ENCODE measurements around the gene APOM. TPM values are rescaled to one million over a fixed set of nuclear protein-coding genes. Genes with fewer than 3 reads are reported as not detected.

Gene APOM
- total RNA-seq, result 2.3 and 2.4 TPM in 2 replicates

DNA sequence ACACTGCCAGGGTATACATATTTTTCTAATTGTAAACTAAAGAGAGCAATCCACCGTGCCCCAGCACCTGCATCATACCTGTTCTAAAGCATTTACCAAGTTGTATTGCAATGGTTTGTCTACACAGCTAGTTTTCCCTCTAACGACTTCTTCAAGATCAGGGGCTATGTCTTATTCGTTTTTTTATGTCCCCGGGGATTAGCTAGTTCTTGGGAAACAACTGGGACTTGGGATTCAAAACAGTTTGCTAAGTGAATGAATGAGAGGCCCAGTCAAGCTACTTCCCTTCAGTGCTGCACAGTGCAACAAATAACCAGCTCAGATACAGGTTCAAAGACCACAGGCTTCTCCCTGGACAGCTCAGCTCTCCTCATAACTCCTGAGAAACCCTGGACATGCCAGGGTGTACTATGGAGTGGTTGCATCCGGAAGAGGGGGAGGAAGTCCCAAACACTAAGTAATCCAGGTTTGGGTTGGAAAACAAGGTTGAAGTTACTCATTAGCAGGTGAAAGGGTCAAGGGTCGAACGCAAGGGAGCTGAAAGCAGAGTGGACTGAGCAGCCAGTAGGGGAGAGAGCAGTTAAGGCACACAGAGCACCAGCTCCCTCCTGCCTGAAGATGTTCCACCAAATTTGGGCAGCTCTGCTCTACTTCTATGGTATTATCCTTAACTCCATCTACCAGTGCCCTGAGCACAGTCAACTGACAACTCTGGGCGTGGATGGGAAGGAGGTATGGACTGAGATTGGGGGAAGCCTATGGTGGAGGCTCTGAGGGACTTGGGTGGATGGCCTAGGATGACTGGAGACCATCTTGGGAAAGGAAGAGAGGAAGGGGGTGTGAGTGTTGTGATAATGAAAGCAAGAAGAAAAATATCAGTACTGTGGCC, at the start of gene APOM:
TSS of gene APOM (plus strand) at position 546 of the 889 bp plus-strand sequence. CDS start at position 619, 73 bp downstream.
- Mint-ChIP-seq H3K4me3 (ENCODE audit: low read depth) (no peak within 1 kb of the TSS), H3K27ac (peak within 1 kb of the TSS; percentile 30), H3K4me1 (ENCODE audit: low read depth) (peaks cover 53% of the 10 kb centered on the region), H3K9me3 (no peaks in the 10 kb centered on the region), H3K36me3 (ENCODE audit: low read depth) (peaks cover 54% of the 10 kb centered on the region), H3K27me3 (ENCODE audit: low read depth) (no peaks in the 10 kb centered on the region)
- intact Hi-C loops (cut with micrococcal nuclease), result loop anchor here (10.0 kb wide), 1 partner anchor 519 kb away; the partner anchor contains the start of genes AGPAT1 and RNF5
- no peak for DNase-seq (ENCODE audit: low spot score)

DNA sequence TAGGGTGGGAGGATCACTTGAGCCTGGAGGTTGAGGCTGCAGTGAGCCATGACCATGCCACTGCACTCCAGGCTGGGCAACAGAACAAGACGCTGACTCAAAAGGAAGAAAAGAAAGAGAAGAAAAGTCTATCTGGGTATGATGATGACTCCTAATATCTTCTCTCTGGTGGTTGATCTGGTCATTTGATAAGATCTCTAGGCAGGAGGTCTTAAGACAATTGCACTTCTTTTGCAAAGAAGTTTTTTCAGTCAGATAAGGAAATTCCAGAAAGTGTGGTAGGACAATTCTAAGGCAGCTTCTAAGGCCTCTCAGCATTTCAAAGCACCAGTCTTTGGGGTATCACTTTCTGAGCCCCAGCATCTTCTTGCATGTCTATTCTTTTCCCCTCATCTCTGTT, 48.4 kb upstream of the APOM start:
- H3K4me3 Mint-ChIP-seq (ENCODE audit: low read depth), result no peak overlapping the region
- peaks cover 3% of the 10 kb centered on the region for H3K27me3 Mint-ChIP-seq (ENCODE audit: low read depth)
- intact Hi-C loops (cut with micrococcal nuclease), result no loop called here
- no peak for DNase-seq (ENCODE audit: low spot score)
- H3K27ac Mint-ChIP-seq, result no peak overlapping the region
- H3K36me3 Mint-ChIP-seq (ENCODE audit: low read depth), result no peaks in the 10 kb centered on the region
- H3K4me1 Mint-ChIP-seq (ENCODE audit: low read depth), result peaks cover 11% of the 10 kb centered on the region
- no peaks in the 10 kb centered on the region for H3K9me3 Mint-ChIP-seq

DNA sequence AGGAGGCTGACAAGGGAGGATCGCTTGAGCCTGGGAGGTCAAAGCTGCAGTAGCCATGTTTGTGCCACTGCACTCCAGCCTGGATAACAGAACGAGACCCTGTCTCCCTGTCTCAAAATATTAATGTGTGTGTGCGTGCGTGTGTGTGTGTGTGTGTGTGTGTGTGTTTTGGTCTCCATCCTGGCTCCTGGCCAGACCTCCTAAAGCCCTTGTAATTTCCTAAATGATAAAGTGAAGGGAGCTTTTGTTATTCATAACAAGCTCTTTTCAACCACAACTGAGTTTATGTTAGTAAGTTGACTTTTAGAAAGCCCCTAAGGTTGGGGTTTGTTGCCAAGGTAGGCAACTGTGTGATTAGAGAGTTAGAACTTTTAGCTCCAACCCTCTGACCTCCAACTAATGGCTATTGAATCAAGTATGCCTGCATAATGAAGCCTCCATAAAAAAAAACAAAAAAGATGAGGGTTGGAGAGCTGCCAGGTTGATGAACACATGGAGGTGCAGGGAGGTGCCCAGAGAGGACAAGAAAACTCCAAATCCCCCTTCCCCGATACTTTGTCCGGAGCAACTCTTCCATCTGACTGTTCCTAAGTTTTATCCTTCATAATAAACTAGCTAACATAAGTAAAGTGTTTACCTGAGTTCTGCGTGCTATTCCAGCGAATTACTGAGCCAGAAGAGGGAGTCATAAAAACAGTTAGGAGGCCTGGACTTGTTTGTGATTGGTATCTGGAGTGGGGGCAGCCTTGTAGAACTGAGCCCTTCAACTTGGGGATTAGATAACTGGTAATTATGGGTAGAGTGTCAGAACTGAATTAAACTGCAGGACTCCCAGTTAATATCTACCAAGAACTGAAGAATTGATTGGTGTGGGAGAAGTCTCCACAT, 45.9 kb upstream of the APOM start:
- intact Hi-C loops (cut with micrococcal nuclease), result no loop called here
- Mint-ChIP-seq H3K9me3 (no peaks in the 10 kb centered on the region), H3K27ac (no peak overlapping the region), H3K27me3 (ENCODE audit: low read depth) (peaks cover 1% of the 10 kb centered on the region), H3K36me3 (ENCODE audit: low read depth) (no peaks in the 10 kb centered on the region), H3K4me3 (ENCODE audit: low read depth) (no peak overlapping the region), H3K4me1 (ENCODE audit: low read depth) (peaks cover 13% of the 10 kb centered on the region)
- DNase-seq (ENCODE audit: low spot score), result no peak

DNA sequence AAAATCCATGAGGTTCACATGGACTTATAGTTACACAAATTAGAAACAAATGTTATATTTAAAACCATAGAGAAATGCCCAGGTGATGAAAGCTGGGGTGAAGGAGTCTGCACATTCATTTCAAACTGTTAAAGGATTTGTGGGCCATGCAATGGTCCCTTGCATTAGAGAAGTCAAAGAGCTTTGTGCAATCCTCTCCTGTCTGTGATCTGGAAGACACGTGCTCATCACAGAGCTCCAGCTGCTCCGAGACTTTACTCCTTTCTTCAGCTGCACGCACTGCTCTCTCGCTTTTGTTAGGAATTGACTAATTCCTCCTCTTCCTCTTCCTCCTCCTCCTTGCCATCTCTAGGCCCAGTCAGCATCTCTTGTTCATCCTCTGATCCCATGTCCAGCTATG, 44.7 kb upstream of the APOM start:
- H3K4me1 Mint-ChIP-seq (ENCODE audit: low read depth), result peaks cover 24% of the 10 kb centered on the region

DNA sequence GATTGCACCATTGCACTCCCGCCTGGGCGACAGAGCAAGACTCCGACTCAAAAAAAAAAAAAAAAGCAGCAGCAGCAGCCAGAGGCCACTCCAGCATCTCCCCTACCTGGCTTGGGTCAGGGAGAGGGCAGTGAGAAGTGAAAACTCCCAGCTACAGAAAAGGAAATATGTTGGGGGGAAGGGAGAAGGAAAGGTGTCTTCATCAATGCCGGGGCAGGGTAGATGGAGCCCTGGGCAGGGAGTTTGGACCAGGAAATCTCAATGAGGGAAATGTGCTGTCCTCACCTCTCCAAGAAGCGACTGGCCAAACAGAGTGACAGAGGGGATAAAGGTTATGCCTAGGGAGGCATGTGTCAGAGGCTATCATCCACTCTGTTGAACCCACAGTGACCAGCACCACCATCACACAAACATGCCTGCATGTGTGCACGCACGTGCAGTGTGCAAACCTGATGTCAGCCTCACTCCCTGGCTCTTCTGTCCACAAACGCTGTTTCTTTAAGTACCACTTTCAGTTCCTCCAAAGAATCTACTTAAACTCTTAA, 41.5 kb upstream of the APOM start:
- DNase-seq (ENCODE audit: low spot score), result no peak
- H3K4me3 Mint-ChIP-seq (ENCODE audit: low read depth), result no peak overlapping the region
- H3K27me3 Mint-ChIP-seq (ENCODE audit: low read depth), result peaks cover 1% of the 10 kb centered on the region
- H3K27ac Mint-ChIP-seq, result no peak overlapping the region
- H3K36me3 Mint-ChIP-seq (ENCODE audit: low read depth), result peaks cover 7% of the 10 kb centered on the region
- H3K4me1 Mint-ChIP-seq (ENCODE audit: low read depth), result peaks cover 24% of the 10 kb centered on the region
- no peaks in the 10 kb centered on the region for H3K9me3 Mint-ChIP-seq
- intact Hi-C loops (cut with micrococcal nuclease), result no loop called here

More for the DNA sequence above, 44.7 kb upstream of the APOM start:
- H3K36me3 Mint-ChIP-seq (ENCODE audit: low read depth), result no peaks in the 10 kb centered on the region
- no peak for DNase-seq (ENCODE audit: low spot score)
- intact Hi-C loops (cut with micrococcal nuclease), result no loop called here
- no peak overlapping the region for H3K4me3 Mint-ChIP-seq (ENCODE audit: low read depth)
- no peak overlapping the region for H3K27ac Mint-ChIP-seq
- peaks cover 1% of the 10 kb centered on the region for H3K27me3 Mint-ChIP-seq (ENCODE audit: low read depth)
- H3K9me3 Mint-ChIP-seq, result no peaks in the 10 kb centered on the region

DNA sequence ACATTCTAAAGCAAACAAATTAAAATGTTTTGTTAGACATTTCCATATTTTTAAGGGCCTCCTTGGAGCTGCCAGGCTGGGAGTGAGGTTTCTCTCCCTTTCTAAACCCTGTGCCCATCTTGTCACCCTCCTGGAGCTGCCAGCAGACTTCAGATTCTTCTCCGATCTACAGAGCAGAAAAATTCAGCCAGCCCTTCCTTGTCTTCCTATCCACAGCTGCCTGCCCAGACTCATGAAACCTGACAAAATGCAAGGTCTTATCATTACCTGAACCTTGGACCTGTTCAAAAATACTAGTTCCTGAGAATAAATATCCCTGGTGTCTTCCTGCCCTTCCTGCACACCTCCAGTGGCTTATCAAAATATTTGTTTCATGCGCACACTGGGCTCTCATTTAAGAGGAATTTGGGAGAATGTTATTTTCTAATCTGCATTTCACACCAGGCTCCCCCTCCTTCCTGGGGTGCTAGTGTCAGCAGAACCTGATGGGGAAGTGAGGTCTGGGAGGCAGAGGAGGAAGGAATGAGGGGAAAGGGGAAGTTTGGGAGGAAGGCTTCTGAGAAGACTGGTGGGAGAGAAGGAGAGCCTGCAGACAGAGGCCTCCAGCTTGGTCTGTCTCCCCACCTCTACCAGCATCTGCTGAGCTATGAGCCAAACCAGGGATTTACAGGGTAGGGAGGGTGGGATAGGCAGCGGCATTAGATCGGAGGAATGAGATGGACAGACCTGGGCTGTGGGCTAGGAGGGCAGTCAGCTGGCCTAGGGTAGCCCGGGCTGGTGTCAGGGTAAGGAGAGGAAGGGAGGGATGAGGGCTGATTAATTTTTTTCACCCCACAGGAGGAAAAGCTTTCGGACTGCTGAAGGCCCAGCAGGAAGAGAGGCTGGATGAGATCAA, 40.8 kb upstream of the APOM start, which contains the start of gene AIF1:
TSS of gene AIF1 (plus strand) at position 551 of the 895 bp plus-strand sequence. CDS start at position 647, 96 bp downstream.
- DNase-seq (ENCODE audit: low spot score), result no peak
- Mint-ChIP-seq H3K27me3 (ENCODE audit: low read depth) (peaks cover 1% of the 10 kb centered on the region), H3K4me1 (ENCODE audit: low read depth) (peaks cover 26% of the 10 kb centered on the region), H3K9me3 (no peaks in the 10 kb centered on the region), H3K27ac (peak within 1 kb of the TSS; percentile 85), H3K4me3 (ENCODE audit: low read depth) (peak within 1 kb of the TSS; percentile 77), H3K36me3 (ENCODE audit: low read depth) (peaks cover 7% of the 10 kb centered on the region)
- intact Hi-C loops (cut with micrococcal nuclease), result no loop called here

DNA sequence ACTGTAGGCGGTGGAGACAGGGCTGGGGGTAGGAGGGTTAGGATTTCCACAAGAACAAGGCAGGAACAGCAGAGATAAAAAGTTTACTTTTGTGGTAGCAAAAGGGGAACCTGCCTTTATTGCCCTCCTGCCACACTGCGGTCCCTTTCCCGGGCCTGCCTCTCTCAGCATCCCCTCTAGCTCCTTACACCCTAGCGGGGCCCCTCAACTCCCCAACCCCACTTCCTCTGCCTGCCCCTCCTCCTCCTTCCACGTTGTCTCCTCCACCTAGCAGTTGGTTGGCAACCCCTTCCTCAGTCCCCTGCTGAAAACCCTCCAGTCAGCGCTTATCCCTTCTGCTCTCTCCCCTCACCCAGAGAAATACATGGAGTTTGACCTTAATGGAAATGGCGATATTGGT, 39.9 kb upstream of the APOM start:
- Mint-ChIP-seq H3K36me3 (ENCODE audit: low read depth) (peaks cover 7% of the 10 kb centered on the region), H3K27ac (peak overlapping the region; percentile 85), H3K27me3 (ENCODE audit: low read depth) (peaks cover 1% of the 10 kb centered on the region), H3K4me3 (ENCODE audit: low read depth) (peak overlapping the region; percentile 77), H3K9me3 (no peaks in the 10 kb centered on the region), H3K4me1 (ENCODE audit: low read depth) (peaks cover 26% of the 10 kb centered on the region)
- DNase-seq (ENCODE audit: low spot score), result peak; percentile 34
- intact Hi-C loops (cut with micrococcal nuclease), result no loop called here

DNA sequence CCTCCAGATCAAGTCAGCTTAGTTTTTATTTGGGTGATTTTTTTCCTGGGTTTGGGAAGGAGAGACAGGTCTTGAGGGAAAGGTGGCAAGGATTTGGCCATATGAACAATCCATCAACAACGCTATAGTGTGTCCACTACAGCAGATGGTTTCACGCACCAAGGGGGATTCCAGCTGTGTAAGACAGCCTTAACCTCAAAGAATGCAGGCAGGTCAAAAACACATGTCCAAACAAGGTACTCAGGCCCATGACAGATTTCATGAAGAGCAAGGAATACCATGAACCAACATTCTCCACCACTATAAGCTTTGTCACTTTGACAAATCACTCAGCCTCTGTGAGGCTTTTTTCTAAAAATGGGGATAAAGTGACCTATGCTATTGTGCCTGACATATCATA, 38.7 kb upstream of the APOM start:
- Mint-ChIP-seq H3K4me1 (ENCODE audit: low read depth) (peaks cover 32% of the 10 kb centered on the region), H3K27ac (no peak overlapping the region), H3K4me3 (ENCODE audit: low read depth) (peak overlapping the region; percentile 77), H3K9me3 (no peaks in the 10 kb centered on the region), H3K27me3 (ENCODE audit: low read depth) (no peaks in the 10 kb centered on the region), H3K36me3 (ENCODE audit: low read depth) (peaks cover 17% of the 10 kb centered on the region)
- no peak for DNase-seq (ENCODE audit: low spot score)
- intact Hi-C loops (cut with micrococcal nuclease), result no loop called here

DNA sequence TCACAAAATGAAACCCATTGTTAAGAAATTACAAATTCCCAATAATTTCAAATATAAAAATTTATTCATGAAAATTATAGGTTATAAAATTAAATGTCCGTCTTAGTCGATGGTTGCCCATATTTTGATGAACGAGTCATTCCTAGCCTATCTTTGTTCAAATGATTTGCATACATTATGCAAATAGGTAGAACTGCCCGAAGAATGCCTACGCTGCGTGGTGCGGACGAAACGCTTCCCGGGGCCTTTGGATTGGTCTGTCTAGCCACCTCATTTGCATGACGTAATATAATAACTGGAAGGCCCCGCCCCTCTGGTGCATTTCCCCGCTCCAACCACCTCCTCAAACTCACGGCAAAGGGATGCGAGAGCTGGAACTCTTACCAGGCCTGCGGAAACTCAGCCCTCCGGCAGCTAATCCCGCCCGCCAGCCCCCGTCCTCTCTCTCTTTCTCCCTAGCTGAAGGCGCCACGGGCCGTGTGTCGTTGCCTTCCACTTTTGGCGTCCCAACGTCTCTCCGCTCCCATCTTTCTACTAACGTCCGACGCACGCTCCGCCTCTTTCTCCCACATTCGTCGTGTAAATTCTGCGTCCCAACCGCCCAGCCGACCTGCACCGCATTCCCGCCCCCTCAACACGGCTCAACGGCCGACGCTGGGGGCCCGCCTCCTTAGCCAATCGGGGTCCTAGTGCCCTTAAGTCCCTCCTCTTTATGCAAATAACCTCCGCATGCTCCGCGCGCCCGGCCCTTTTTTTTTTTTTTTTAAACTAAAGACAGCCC, 35.7 kb upstream of the APOM start:
- Mint-ChIP-seq H3K36me3 (ENCODE audit: low read depth) (peaks cover 44% of the 10 kb centered on the region), H3K4me1 (ENCODE audit: low read depth) (peaks cover 39% of the 10 kb centered on the region)

DNA sequence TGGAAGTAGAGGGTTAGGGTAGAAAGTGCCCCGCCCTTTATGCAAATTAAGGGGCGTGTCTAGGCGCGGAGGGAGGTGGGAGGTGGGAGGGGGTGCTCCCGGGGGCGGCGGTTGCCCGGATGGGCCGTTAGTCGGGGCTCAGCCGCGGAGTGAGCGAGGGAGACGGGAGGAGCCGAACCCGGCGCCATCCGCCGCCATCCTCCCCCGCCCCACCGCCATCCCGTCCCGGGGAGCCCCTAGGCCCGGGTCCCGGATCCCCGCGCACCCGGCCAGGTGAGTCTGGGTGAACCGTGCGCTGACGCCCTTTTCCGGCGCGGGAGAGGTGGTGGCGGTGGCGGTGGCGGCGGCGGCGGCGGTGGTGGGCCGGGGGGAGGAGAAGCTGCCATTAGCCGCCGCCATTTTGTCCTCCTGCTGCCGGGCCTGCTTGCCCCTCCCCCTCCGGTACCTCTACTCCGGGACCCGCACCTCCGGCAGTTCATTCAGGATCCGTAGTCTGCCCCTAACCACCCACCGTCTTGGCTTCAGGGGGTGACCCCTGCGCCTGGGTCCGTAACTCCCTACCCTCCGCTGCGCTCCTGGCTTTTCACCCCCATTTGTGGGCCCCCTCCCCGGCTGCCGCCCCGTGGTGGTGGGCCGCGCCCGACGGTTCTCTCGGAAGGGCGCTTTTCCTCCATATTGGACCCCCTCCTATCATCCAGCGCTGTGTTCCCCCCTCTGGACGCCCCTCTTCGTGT, 34.9 kb upstream of the APOM start, which contains the start of gene PRRC2A:
TSS of gene PRRC2A (plus strand) at position 130 of the 734 bp plus-strand sequence. CDS start 2,075 bp downstream, outside the sequence.
- intact Hi-C loops (cut with micrococcal nuclease), result loop anchor here (1.0 to 2.0 kb wide), 6 partner anchors 32 to 243 kb away; partner anchors contain the start of genes BAG6, DDX39B and NFKBIL1
- Mint-ChIP-seq H3K27me3 (ENCODE audit: low read depth) (no peaks in the 10 kb centered on the region), H3K4me1 (ENCODE audit: low read depth) (peaks cover 32% of the 10 kb centered on the region), H3K27ac (peak within 1 kb of the TSS; percentile 94), H3K36me3 (ENCODE audit: low read depth) (peaks cover 51% of the 10 kb centered on the region), H3K4me3 (ENCODE audit: low read depth) (peak within 1 kb of the TSS; percentile 94), H3K9me3 (no peaks in the 10 kb centered on the region)
- DNase-seq (ENCODE audit: low spot score), result no peak

More for the DNA sequence above, 35.7 kb upstream of the APOM start:
- intact Hi-C loops (cut with micrococcal nuclease), result loop anchor here (1.0 to 2.0 kb wide), 6 partner anchors 32 to 243 kb away; partner anchors contain the start of genes BAG6, DDX39B and NFKBIL1
- Mint-ChIP-seq H3K9me3 (no peaks in the 10 kb centered on the region), H3K27me3 (ENCODE audit: low read depth) (no peaks in the 10 kb centered on the region), H3K4me3 (ENCODE audit: low read depth) (peak overlapping the region; percentile 81), H3K27ac (peak overlapping the region; percentile 94)
- DNase-seq (ENCODE audit: low spot score), result peak; percentile 98

Data from activated T-helper 2 cell treated with anti-CD3 and anti-CD28 coated beads, Interferon-gamma antibody, Interleukin-2, Interleukin-4, amounts not matched to agents 10 μg/mL and 5 μg/mL and 100 μg/mL, durations not matched to agents 14 hours and 24 hours and 36 hours (primary cell).